HepG2 (cell line): Measurements from ENCODE around the gene SNAP23. TPM values are rescaled to one million over a fixed set of nuclear protein-coding genes. Genes with fewer than 3 reads are reported as not detected.

ENCODE experiments used
- ARNTL ChIP-seq: sonication (generic); formaldehyde crosslinking; IDR thresholded peaks from 2 replicates; pipeline ENCODE4 v1.4.0; 2020; ENCODE audit warnings: mild to moderate bottlenecking, missing genetic modification reagents
- HIC2 ChIP-seq: sonication (generic); formaldehyde crosslinking; IDR thresholded peaks from 2 replicates; pipeline ENCODE4 v1.9.0; 2022; ENCODE audit warnings: low read depth, missing genetic modification reagents
- MEIS2 ChIP-seq: sonication (generic); formaldehyde crosslinking; IDR thresholded peaks from 2 replicates; pipeline ENCODE4 v1.9.0; 2021; ENCODE audit warnings: mild to moderate bottlenecking, missing genetic modification reagents
- MLX ChIP-seq: IDR thresholded peaks from 2 replicates; pipeline ENCODE4 v1.6.1; 2016
- MXD1 ChIP-seq: sonication (generic); formaldehyde crosslinking; IDR thresholded peaks from 2 replicates; pipeline ENCODE4 v1.4.0; 2020; ENCODE audit warnings: mild to moderate bottlenecking, missing genetic modification reagents
- SOX5 ChIP-seq: IDR thresholded peaks from 2 replicates; pipeline ENCODE4 v1.6.1; 2016; ENCODE audit warnings: borderline replicate concordance
- SOX6 ChIP-seq, 2 experiments: fragments of 450-650 bp in 1 of 2; sonication (generic) in 1 of 2; formaldehyde crosslinking in 1 of 2; IDR thresholded peaks; 2 replicates each; pipeline versions ENCODE4 v1.4.0 to v1.6.1; 2017 to 2020; ENCODE audit warnings: antibody characterized with exemption in 1 of 2, mild to moderate bottlenecking in 1 of 2, missing genetic modification reagents in 1 of 2
- SP5 ChIP-seq: IDR thresholded peaks from 2 replicates; pipeline ENCODE4 v1.6.1; 2016; ENCODE audit warnings: low read depth, borderline replicate concordance
- ZMYM4 ChIP-seq: sonication (generic); formaldehyde crosslinking; IDR thresholded peaks from 2 replicates; pipeline ENCODE4 v1.8.1; 2023; ENCODE audit warnings: mild to moderate bottlenecking, missing genetic modification reagents
- ZNF234 ChIP-seq: sonication (generic); formaldehyde crosslinking; conservative IDR thresholded peaks from 2 replicates; pipeline ENCODE4 v1.5.1; 2020; ENCODE audit warnings: mild to moderate bottlenecking, missing genetic modification reagents
- ZNF468 ChIP-seq: sonication (generic); formaldehyde crosslinking; IDR thresholded peaks from 2 replicates; pipeline ENCODE4 v1.8.0; 2022; ENCODE audit warnings: mild to moderate bottlenecking, moderate library complexity, missing genetic modification reagents
- ZNF550 ChIP-seq: sonication (generic); formaldehyde crosslinking; IDR thresholded peaks from 2 replicates; pipeline ENCODE4 v1.4.0; 2020; ENCODE audit warnings: mild to moderate bottlenecking, missing genetic modification reagents, borderline replicate concordance
- ZNF557 ChIP-seq: sonication (generic); formaldehyde crosslinking; IDR thresholded peaks from 2 replicates; pipeline ENCODE4 v1.4.0; 2020; ENCODE audit warnings: missing genetic modification reagents
- polyA plus RNA-seq, 8 experiments: library from polyadenylated mRNA; depleted of rRNA in 3 of 8; stranded (reverse) in 7 of 8; unstranded in 1 of 8; fragments of >200 nt; fragmentation: Illumina TruSeq in 4 of 8; extraction: Trizol in 4 of 8; gene quantifications; 2 replicates each; pipeline versions ENCODE4 v1.2.1 to v1.2.3, GENCODE V29; 2011 to 2016; ENCODE audit warnings: low read depth in 4 of 8, missing spikeins in 1 of 8, mixed read lengths in 1 of 8; ENCODE audit not compliant: insufficient read depth in 1 of 8
- total RNA-seq, 5 experiments: library from RNA; depleted of rRNA; stranded (reverse); fragments of >200 nt; fragmentation: Illumina TruSeq; extraction: Trizol; gene quantifications; 2 replicates each; pipeline ENCODE4 v1.2.3, GENCODE V29; 2016; ENCODE audit warnings: low read depth in 1 of 5
- TF ChIP-seq, protein P1 (sequence below): sonication (generic); formaldehyde crosslinking; IDR thresholded peaks from 2 replicates; pipeline ENCODE4 v1.4.0; 2020; ENCODE audit warnings: missing genetic modification reagents, mild to moderate bottlenecking, borderline replicate concordance
- TF ChIP-seq, protein P2 (sequence below): sonication (generic); formaldehyde crosslinking; conservative IDR thresholded peaks from 2 replicates; pipeline ENCODE4 v1.4.0; 2020; ENCODE audit warnings: mild to moderate bottlenecking, missing genetic modification reagents, moderate library complexity
- TF ChIP-seq, protein P3 (sequence below): sonication (generic); formaldehyde crosslinking; IDR thresholded peaks from 2 replicates; pipeline ENCODE4 v1.8.0; 2022; ENCODE audit warnings: mild to moderate bottlenecking, missing genetic modification reagents, moderate library complexity

The SNAP23 gene
- total and polyA plus RNA-seq, 2 of the 13 experiments (the other 11 are each of a cell fraction or from before 2014, with no cell fraction given), result 37.0 to 101 TPM

- TF ChIP-seq SOX5 (CRISPR knock-in tag) (no peak), ZNF234 (CRISPR knock-in tag) (peak; percentile 85), ZMYM4 (peak; percentile 91), MXD1 (CRISPR knock-in tag) (peak; percentile 79), MLX (CRISPR knock-in tag) (no peak; the same call in none of the 2 replicates), SP5 (CRISPR knock-in tag) (peak; percentile 92), HIC2 (CRISPR knock-in tag) (peak; percentile 80; the same call in 1 of the 2 replicates), ZNF550 (0 out of 2 replicates have a peak, but pooled peaks have one; percentile 43), ZNF557 (CRISPR knock-in tag) (0 out of 2 replicates have a peak, but pooled peaks have one; percentile 57), ARNTL (peak; percentile 88), SOX6 (IDR thresholded peaks at IDR 0.05) (no peak), SOX6 (CRISPR knock-in tag; IDR thresholded peaks at IDR 0.05) (peak; percentile 45; the same call in 1 of the 2 replicates), MEIS2 (CRISPR knock-in tag) (peak; percentile 56; the same call in 1 of the 2 replicates), ZNF468 (CRISPR knock-in tag) (no peak; the same call in 1 of the 2 replicates)
- TF ChIP-seq, protein P1, sequence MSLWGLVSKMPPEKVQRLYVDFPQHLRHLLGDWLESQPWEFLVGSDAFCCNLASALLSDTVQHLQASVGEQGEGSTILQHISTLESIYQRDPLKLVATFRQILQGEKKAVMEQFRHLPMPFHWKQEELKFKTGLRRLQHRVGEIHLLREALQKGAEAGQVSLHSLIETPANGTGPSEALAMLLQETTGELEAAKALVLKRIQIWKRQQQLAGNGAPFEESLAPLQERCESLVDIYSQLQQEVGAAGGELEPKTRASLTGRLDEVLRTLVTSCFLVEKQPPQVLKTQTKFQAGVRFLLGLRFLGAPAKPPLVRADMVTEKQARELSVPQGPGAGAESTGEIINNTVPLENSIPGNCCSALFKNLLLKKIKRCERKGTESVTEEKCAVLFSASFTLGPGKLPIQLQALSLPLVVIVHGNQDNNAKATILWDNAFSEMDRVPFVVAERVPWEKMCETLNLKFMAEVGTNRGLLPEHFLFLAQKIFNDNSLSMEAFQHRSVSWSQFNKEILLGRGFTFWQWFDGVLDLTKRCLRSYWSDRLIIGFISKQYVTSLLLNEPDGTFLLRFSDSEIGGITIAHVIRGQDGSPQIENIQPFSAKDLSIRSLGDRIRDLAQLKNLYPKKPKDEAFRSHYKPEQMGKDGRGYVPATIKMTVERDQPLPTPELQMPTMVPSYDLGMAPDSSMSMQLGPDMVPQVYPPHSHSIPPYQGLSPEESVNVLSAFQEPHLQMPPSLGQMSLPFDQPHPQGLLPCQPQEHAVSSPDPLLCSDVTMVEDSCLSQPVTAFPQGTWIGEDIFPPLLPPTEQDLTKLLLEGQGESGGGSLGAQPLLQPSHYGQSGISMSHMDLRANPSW (CRISPR knock-in tag), result no peak
- TF ChIP-seq, protein P2, sequence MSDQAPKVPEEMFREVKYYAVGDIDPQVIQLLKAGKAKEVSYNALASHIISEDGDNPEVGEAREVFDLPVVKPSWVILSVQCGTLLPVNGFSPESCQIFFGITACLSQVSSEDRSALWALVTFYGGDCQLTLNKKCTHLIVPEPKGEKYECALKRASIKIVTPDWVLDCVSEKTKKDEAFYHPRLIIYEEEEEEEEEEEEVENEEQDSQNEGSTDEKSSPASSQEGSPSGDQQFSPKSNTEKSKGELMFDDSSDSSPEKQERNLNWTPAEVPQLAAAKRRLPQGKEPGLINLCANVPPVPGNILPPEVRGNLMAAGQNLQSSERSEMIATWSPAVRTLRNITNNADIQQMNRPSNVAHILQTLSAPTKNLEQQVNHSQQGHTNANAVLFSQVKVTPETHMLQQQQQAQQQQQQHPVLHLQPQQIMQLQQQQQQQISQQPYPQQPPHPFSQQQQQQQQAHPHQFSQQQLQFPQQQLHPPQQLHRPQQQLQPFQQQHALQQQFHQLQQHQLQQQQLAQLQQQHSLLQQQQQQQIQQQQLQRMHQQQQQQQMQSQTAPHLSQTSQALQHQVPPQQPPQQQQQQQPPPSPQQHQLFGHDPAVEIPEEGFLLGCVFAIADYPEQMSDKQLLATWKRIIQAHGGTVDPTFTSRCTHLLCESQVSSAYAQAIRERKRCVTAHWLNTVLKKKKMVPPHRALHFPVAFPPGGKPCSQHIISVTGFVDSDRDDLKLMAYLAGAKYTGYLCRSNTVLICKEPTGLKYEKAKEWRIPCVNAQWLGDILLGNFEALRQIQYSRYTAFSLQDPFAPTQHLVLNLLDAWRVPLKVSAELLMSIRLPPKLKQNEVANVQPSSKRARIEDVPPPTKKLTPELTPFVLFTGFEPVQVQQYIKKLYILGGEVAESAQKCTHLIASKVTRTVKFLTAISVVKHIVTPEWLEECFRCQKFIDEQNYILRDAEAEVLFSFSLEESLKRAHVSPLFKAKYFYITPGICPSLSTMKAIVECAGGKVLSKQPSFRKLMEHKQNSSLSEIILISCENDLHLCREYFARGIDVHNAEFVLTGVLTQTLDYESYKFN (CRISPR knock-in tag), result peak; percentile 53; the same call in 1 of the 2 replicates
- TF ChIP-seq, protein P3, sequence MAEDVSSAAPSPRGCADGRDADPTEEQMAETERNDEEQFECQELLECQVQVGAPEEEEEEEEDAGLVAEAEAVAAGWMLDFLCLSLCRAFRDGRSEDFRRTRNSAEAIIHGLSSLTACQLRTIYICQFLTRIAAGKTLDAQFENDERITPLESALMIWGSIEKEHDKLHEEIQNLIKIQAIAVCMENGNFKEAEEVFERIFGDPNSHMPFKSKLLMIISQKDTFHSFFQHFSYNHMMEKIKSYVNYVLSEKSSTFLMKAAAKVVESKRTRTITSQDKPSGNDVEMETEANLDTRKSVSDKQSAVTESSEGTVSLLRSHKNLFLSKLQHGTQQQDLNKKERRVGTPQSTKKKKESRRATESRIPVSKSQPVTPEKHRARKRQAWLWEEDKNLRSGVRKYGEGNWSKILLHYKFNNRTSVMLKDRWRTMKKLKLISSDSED, result no peak
Observed at GRCh38 chr15:42575188-42576039, 80.0 kb downstream of the SNAP23 start, which contains the start of gene STARD9 (continued).
